HEK293 (cell line): ENCODE measurements around the gene KCNS1.

Experiments used
- CTCF ChIP-seq: fragments of 450-650 bp; formaldehyde crosslinking; IDR thresholded peaks from 2 replicates; pipeline ENCODE4 v1.5.1; 2016; ENCODE audit warnings: missing biosample characterization, missing genetic modification characterization
- ZNF239 ChIP-seq: fragments of 450-650 bp; formaldehyde crosslinking; IDR thresholded peaks from 2 replicates; pipeline ENCODE4 v1.5.1; 2016; ENCODE audit warnings: missing biosample characterization, missing genetic modification characterization
- ZNF473 ChIP-seq: fragments of 450-650 bp; formaldehyde crosslinking; IDR thresholded peaks from 2 replicates; pipeline ENCODE4 v1.5.1; 2017; ENCODE audit warnings: missing biosample characterization, missing genetic modification characterization

GRCh38 chr20:45042978-45043377 lies 57.9 kb downstream of the KCNS1 start:
- TF ChIP-seq CTCF (no peak), ZNF239 (tag by site-specific recombination) (no peak), ZNF473 (tag by site-specific recombination) (no peak)
